K562 (cell line): Measurements from ENCODE around the gene BRPF1. TPM values are rescaled to one million over a fixed set of nuclear protein-coding genes. Genes with fewer than 3 reads are reported as not detected.

Source experiments
- ATAC-seq: fragments of 200-7000 bp; cut with Tn5 transposase; 3 replicates; pipeline ENCODE4 v1.9.1; 2020; ENCODE audit warnings: moderate library complexity
- BruUV-seq: library from RNA; stranded (reverse); fragments of 400-500 nt; replicated peaks from 2 replicates; lab custom pipeline; 2021; lab: Mats Ljungman, UMichigan
- CTCF ChIA-PET: fragments of 300-600 bp; formaldehyde crosslinking; extraction: SDS; loops from one replicate; lab custom pipeline; 2021; ENCODE audit warnings: low intra/inter-chr PET ratio; lab: Yijun Ruan, JAX
- POLR2A ChIA-PET: fragments of 300-600, 350-650 bp; sonication (Branson Sonifier 250); formaldehyde crosslinking; extraction: SDS; loops from one replicate; lab custom pipeline; 2021; ENCODE audit warnings: antibody characterized with exemption, inconsistent platforms; lab: Yijun Ruan, JAX
- DNase-seq, 4 experiments: peaks; one replicate each; pipeline versions ENCODE4 v3.0.0 to v3.0.0-alpha.2; 2011 to 2018; ENCODE audit warnings: low spot score in 3 of 4, mixed read lengths in 3 of 4; ENCODE audit errors: extremely low read depth in 1 of 4
- FAIRE-seq: peaks from 2 replicates; lab custom pipeline; 2011; peaks lifted over from hg19 to GRCh38; lab: Jason Lieb, UNC
- H2AFZ ChIP-seq: 2 replicates; pipeline ENCODE4 v1.6.0; 2011; ENCODE audit warnings: low read depth, low read length, control low read depth, inconsistent platforms
- H3K27ac ChIP-seq: fragments of 200-600 bp; 3 replicates; pipeline ENCODE4 v1.8.0; 2011; ENCODE audit warnings: low read depth, mild to moderate bottlenecking, control low read depth, inconsistent platforms, low read length, moderate library complexity, mixed read lengths; ENCODE audit errors: extremely low read depth
- H3K27me3 ChIP-seq, 2 experiments: fragments of 300-600 bp in 1 of 2; 2 replicates in 1 of 2; 3 replicates in 1 of 2; pipeline versions ENCODE4 v1.6.0 to v1.8.0; 2011; ENCODE audit warnings: inconsistent platforms in 2 of 2, low read length in 2 of 2, mild to moderate bottlenecking in 1 of 2, mixed read lengths in 1 of 2, moderate library complexity in 1 of 2; ENCODE audit not compliant: control insufficient read depth in 2 of 2, insufficient read depth in 2 of 2
- H3K36me3 ChIP-seq: fragments of 300-600 bp; 3 replicates; pipeline ENCODE4 v1.8.0; 2011; ENCODE audit warnings: mild to moderate bottlenecking, low read length, inconsistent platforms; ENCODE audit not compliant: control insufficient read depth, insufficient read depth
- H3K4me1 ChIP-seq, 2 experiments: fragments of 200-600 bp in 1 of 2; replicated peaks in 1 of 2; 2 replicates in 1 of 2; 3 replicates in 1 of 2; pipeline versions ENCODE4 v1.5.1 to v1.8.0; 2011; ENCODE audit warnings: inconsistent platforms in 2 of 2, low read length in 2 of 2, mild to moderate bottlenecking in 1 of 2, mixed read lengths in 1 of 2, moderate library complexity in 1 of 2; ENCODE audit not compliant: control insufficient read depth in 2 of 2, insufficient read depth in 2 of 2
- H3K4me2 ChIP-seq: 2 replicates; pipeline ENCODE4 v1.6.1; 2011; ENCODE audit warnings: low read length, control low read depth, inconsistent platforms, mixed read lengths; ENCODE audit not compliant: insufficient read depth
- H3K4me3 ChIP-seq: fragments of 200-600 bp; sonication (generic), shearing (Covaris generic); 2 replicates; pipeline ENCODE4 v1.5.1; 2016; ENCODE audit warnings: control low read depth, inconsistent platforms
- H3K79me2 ChIP-seq: fragments of 200-600 bp; 3 replicates; pipeline ENCODE4 v1.8.0; 2011; ENCODE audit warnings: low read length, inconsistent platforms; ENCODE audit not compliant: control insufficient read depth, insufficient read depth
- H3K9ac ChIP-seq, 2 experiments: 2 replicates each; pipeline versions ENCODE4 v1.6.0 to v1.6.1; 2011; ENCODE audit warnings: low read depth in 2 of 2, low read length in 2 of 2, control low read depth in 1 of 2, inconsistent platforms in 1 of 2, mild to moderate bottlenecking in 1 of 2, mixed read lengths in 1 of 2; ENCODE audit not compliant: insufficient read depth in 1 of 2
- H3K9me1 ChIP-seq: one replicate; pipeline ENCODE4 v1.6.0; 2011; ENCODE audit warnings: inconsistent platforms, mild to moderate bottlenecking, low read length, moderate library complexity; ENCODE audit not compliant: control insufficient read depth, insufficient read depth
- H3K9me3 ChIP-seq: replicated peaks from 2 replicates; pipeline ENCODE4 v1.5.1; 2011; ENCODE audit warnings: low read depth, low read length, inconsistent platforms; ENCODE audit not compliant: control insufficient read depth, insufficient read depth
- H4K20me1 ChIP-seq: replicated peaks from 2 replicates; pipeline ENCODE4 v1.6.1; 2011; ENCODE audit warnings: low read length, inconsistent platforms, mixed read lengths; ENCODE audit not compliant: control insufficient read depth, insufficient read depth
- BMI1 ChIP-seq: fragments of 150-350 bp; IDR thresholded peaks from 2 replicates; pipeline ENCODE4 v1.6.1; 2014; ENCODE audit warnings: low read length
- MCM5 ChIP-seq: fragments of 450-650 bp; IDR thresholded peaks from 2 replicates; pipeline ENCODE4 v1.6.1; 2016; ENCODE audit warnings: low read depth
- MTA1 ChIP-seq: fragments of 450-650 bp; IDR thresholded peaks from 2 replicates; pipeline ENCODE4 v1.6.1; 2017; ENCODE audit warnings: borderline replicate concordance
- NFIC ChIP-seq: fragments of 450-650 bp; IDR thresholded peaks from 2 replicates; pipeline ENCODE4 v1.6.1; 2017; ENCODE audit warnings: mild to moderate bottlenecking, inconsistent platforms
- ZNF77 ChIP-seq: fragments of 250-450 bp; sonication (Bioruptor Pico); IDR thresholded peaks from 2 replicates; pipeline ENCODE4 v1.5.0; 2020
- WGBS: fragments of 100-300 bp; shearing (Covaris generic); methylation state at CpG from one replicate; pipeline ENCODE4 v1.1.6; 2016; ENCODE audit warnings: low coverage, mixed read lengths; ENCODE audit not compliant: insufficient coverage; ENCODE audit errors: missing lambda C conversion rate; 5-methylcytosine and 5-hydroxymethylcytosine counted together
- in situ Hi-C: fragments of 300-500 bp; cut with MboI; formaldehyde crosslinking; loops from 4 replicates; pipeline ENCODE4 v1.15.0; 2018; ENCODE audit warnings: inconsistent platforms, mixed read lengths
- intact Hi-C: fragments of 100-400 bp; cut with micrococcal nuclease; formaldehyde crosslinking; loops from 2 replicates; pipeline ENCODE4 v1.14.2; 2022
- polyA plus RNA-seq, 8 experiments: library from polyadenylated mRNA; depleted of rRNA in 4 of 8; stranded (reverse) in 5 of 8; unstranded in 3 of 8; fragments of >200 nt; fragmentation: Nextera tagmentation in 2 of 8; fragmentation: Illumina TruSeq in 1 of 8; extraction: Ambion mirVana in 2 of 8; extraction: Trizol in 1 of 8; gene quantifications; 2 replicates each; pipeline versions ENCODE4 v1.2.1 to v1.2.3, GENCODE V29; 2011 to 2014; ENCODE audit warnings: inconsistent platforms in 1 of 8, missing spikeins in 1 of 8
- total RNA-seq, 7 experiments: library from RNA; depleted of rRNA in 6 of 7; stranded (reverse); fragments of >200 nt in 6 of 7; fragmentation: Illumina TruSeq in 2 of 7; extraction: Trizol in 2 of 7; gene quantifications; 2 replicates each; pipeline versions ENCODE4 v1.2.1 to v1.2.3, GENCODE V29; 2011 to 2021; ENCODE audit warnings: low replicate concordance in 1 of 7
- TF ChIP-seq, protein P1 (sequence below): fragments of 150-350 bp; conservative IDR thresholded peaks from 2 replicates; pipeline ENCODE4 v1.6.1; 2014; ENCODE audit warnings: low read length
- TF ChIP-seq, protein P2 (sequence below): sonication (generic); formaldehyde crosslinking; IDR thresholded peaks from 2 replicates; pipeline ENCODE4 v1.8.0; 2022; ENCODE audit warnings: missing genetic modification reagents, mild to moderate bottlenecking, borderline replicate concordance

BRPF1 gene
- total and polyA plus RNA-seq, 9 of the 15 experiments (the other 6 are each of a cell fraction or from before 2014, with no cell fraction given), result 1.1 to 40.2 (median 23.5) TPM

DNA sequence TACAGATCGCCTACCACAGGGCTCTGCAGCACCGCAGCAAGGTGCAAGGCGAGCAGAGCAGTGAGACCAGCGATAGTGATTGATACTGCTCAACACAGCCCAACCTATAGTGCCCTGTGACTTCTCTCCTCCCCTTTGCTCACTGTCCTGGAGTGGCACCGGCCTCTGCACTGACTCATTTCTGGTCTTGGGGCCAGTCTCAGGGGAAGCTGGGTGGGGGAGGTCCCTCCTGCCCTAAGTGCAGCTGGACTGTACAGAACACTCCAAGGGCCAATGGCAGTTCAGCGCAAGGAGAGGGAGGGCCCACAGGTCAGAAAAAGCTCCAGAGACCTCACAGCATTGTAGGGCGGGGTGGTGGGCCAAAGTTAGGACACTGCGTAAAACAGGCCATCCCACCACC is 15.7 kb downstream of the BRPF1 start:
- Histone ChIP-seq H3K79me2 (peaks cover 16% of the 10 kb centered on the region), H4K20me1 (no peaks in the 10 kb centered on the region), H3K27me3 (no peaks in the 10 kb centered on the region), H3K4me1 (peaks cover 12 to 27% of the 10 kb centered on the region in 2 experiments; a peak in 4 of 5 replicates), H3K9me1 (no peaks in the 10 kb centered on the region), H3K27ac (no peak overlapping the region), H2AFZ (no peak overlapping the region), H3K9ac (peak overlapping the region in 1 of 2 experiments; percentile 31; a peak in 2 of 4 replicates), H3K4me3 (no peak overlapping the region), H3K9me3 (no peaks in the 10 kb centered on the region), H3K4me2 (no peak overlapping the region), H3K36me3 (peaks cover 82% of the 10 kb centered on the region)
- in situ Hi-C loops, result no loop called here
- ATAC-seq (no peak), FAIRE-seq (no peak), DNase-seq (no peak)
- CTCF ChIA-PET, result no interaction called here
- BruUV-seq, result no TSS peak
- 85% methylated on average over 8 of the region's 8 CpGs for WGBS
- intact Hi-C loops, result no loop called here
- POLR2A ChIA-PET, result interaction anchor here (0.8 to 5.4 kb wide), 4 partner anchors 10 to 97 kb away, joined by 3 to 58 read pairs (median 26); partner anchors contain the start of gene BRPF1
- TF ChIP-seq, protein P1, sequence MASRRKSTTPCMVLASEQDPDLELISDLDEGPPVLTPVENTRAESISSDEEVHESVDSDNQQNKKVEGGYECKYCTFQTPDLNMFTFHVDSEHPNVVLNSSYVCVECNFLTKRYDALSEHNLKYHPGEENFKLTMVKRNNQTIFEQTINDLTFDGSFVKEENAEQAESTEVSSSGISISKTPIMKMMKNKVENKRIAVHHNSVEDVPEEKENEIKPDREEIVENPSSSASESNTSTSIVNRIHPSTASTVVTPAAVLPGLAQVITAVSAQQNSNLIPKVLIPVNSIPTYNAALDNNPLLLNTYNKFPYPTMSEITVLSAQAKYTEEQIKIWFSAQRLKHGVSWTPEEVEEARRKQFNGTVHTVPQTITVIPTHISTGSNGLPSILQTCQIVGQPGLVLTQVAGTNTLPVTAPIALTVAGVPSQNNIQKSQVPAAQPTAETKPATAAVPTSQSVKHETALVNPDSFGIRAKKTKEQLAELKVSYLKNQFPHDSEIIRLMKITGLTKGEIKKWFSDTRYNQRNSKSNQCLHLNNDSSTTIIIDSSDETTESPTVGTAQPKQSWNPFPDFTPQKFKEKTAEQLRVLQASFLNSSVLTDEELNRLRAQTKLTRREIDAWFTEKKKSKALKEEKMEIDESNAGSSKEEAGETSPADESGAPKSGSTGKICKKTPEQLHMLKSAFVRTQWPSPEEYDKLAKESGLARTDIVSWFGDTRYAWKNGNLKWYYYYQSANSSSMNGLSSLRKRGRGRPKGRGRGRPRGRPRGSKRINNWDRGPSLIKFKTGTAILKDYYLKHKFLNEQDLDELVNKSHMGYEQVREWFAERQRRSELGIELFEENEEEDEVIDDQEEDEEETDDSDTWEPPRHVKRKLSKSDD, result no peak
- TF ChIP-seq MCM5 (no peak), MTA1 (no peak), ZNF77 (CRISPR knock-in tag) (no peak), BMI1 (no peak), NFIC (no peak)
- TF ChIP-seq, protein P2, sequence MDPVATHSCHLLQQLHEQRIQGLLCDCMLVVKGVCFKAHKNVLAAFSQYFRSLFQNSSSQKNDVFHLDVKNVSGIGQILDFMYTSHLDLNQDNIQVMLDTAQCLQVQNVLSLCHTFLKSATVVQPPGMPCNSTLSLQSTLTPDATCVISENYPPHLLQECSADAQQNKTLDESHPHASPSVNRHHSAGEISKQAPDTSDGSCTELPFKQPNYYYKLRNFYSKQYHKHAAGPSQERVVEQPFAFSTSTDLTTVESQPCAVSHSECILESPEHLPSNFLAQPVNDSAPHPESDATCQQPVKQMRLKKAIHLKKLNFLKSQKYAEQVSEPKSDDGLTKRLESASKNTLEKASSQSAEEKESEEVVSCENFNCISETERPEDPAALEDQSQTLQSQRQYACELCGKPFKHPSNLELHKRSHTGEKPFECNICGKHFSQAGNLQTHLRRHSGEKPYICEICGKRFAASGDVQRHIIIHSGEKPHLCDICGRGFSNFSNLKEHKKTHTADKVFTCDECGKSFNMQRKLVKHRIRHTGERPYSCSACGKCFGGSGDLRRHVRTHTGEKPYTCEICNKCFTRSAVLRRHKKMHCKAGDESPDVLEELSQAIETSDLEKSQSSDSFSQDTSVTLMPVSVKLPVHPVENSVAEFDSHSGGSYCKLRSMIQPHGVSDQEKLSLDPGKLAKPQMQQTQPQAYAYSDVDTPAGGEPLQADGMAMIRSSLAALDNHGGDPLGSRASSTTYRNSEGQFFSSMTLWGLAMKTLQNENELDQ (CRISPR knock-in tag), result no peak
